Mucosa of stomach (tissue), 1 donor: Measurements from ENCODE around the gene TMEM63A.
A peak's percentile ranks its signal among the peaks of the same experiment; 100 is the strongest.

Experiments
- H3K27me3 ChIP-seq: one replicate; pipeline ENCODE4 v1.7.0; 2013; ENCODE audit warnings: mild to moderate bottlenecking, low read length; ENCODE audit not compliant: control insufficient read depth, insufficient read depth
- H3K36me3 ChIP-seq: one replicate; pipeline ENCODE4 v1.7.0; 2013; ENCODE audit warnings: low read length; ENCODE audit not compliant: control insufficient read depth, insufficient read depth
- H3K4me1 ChIP-seq: one replicate; pipeline ENCODE4 v1.7.0; 2013; ENCODE audit warnings: mild to moderate bottlenecking, low read length; ENCODE audit not compliant: control insufficient read depth, insufficient read depth
- H3K4me3 ChIP-seq: one replicate; pipeline ENCODE4 v1.7.0; 2013; ENCODE audit warnings: low read length
- H3K9ac ChIP-seq: one replicate; pipeline ENCODE4 v1.7.0; 2013; ENCODE audit warnings: mild to moderate bottlenecking, low read length, moderate library complexity
- H3K9me3 ChIP-seq: one replicate; pipeline ENCODE4 v1.7.0; 2013; ENCODE audit warnings: mild to moderate bottlenecking, low read length, moderate library complexity; ENCODE audit not compliant: control insufficient read depth
- donor health status: Pancreatic carcinoma.

TMEM63A gene

DNA sequence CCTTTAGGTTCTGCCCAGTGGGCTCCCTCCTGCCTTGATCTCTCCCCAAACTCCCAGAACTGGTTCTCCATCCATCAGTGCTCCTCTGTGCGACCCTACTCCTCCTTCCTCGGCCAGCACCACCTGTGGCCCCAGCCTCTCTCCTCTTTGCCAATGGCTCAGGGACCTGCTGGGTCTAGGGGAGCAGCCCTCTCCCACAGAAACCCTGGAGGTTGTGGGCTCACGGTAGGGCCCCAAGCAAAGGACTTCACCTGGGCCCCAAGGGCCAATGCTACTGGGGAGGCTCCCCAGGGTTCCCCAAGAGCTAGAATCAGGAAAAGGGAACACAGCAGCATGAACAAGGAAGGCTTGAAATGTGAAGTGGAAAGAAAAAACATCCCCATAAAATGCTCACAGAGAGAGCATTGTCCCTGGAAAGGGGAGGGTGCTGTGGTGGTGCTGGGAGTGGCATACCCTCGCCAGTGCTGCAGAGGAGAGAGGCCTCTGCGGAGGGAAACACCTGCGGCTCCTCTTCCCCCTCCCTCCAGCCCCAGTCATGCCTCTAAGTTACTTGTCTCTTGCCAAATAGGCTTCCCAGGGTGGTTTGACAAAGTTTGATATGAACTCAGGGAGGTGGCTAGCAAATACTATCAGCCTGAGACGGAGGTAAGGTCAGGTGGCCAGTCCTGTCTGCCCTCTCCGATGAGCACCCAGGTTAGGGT, 2.5 kb downstream of the TMEM63A start:
- H3K4me1 ChIP-seq: peaks cover 73% of the 10 kb centered on the region
- peak overlapping the region; percentile 96 for H3K9ac ChIP-seq

DNA sequence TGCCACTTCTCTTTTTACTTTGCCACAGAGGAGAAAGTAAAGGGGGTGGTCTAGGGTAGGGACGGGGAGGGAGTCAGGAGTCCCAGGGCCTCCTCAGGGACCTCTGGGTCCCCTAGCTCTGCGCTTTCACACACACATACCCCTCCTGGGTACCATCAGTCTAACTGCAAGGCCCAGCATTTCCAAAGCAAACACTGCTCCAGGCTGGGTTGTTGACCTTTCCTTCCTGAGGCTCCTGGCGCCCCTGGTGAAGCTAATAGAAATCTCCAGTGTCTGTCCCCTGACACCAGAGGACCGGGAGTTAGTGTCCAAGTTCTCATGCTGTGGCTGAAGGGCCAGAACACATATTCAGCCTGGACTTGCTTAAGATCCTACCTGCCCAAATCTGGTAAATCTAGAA, 3.9 kb downstream of the TMEM63A start:
- H3K4me3 ChIP-seq: no peak overlapping the region

More for the DNA sequence above, 2.5 kb downstream of the TMEM63A start:
- H3K4me3 ChIP-seq: peak overlapping the region; percentile 31
- H3K9me3 ChIP-seq: no peaks in the 10 kb centered on the region
- peaks cover 6% of the 10 kb centered on the region for H3K36me3 ChIP-seq
- H3K27me3 ChIP-seq: no peaks in the 10 kb centered on the region

DNA sequence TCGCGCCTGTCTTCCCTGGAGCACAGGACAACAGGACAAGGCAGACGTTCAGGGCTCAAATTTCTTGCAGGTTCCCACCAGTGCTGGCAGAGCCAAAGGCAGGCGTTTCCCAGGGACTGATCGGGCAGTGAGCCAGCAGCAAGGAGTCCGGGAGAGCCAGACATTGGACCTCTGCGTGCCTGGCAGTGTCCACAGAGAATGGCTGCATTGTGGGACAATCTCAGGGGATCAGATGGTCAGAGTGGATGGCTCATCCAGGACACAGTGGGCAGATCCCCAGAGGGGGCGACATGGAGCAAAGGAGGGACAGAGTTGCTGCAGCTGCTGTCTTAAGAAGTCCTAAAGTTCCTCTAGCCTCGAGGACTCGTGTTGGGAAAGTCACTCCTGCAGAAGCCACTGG, 4.6 kb downstream of the TMEM63A start:
- Histone ChIP-seq H3K9me3 (no peaks in the 10 kb centered on the region), H3K4me1 (peaks cover 88% of the 10 kb centered on the region), H3K36me3 (peaks cover 13% of the 10 kb centered on the region), H3K27me3 (no peaks in the 10 kb centered on the region), H3K4me3 (no peak overlapping the region), H3K9ac (peak overlapping the region; percentile 47)

More for the DNA sequence above, 3.9 kb downstream of the TMEM63A start:
- peaks cover 13% of the 10 kb centered on the region for H3K36me3 ChIP-seq
- H3K4me1 ChIP-seq: peaks cover 81% of the 10 kb centered on the region
- no peaks in the 10 kb centered on the region for H3K27me3 ChIP-seq
- peak overlapping the region; percentile 15 for H3K9ac ChIP-seq
- H3K9me3 ChIP-seq: no peaks in the 10 kb centered on the region

GRCh38 chr1:225876900-225877510, 5.2 kb downstream of the TMEM63A start:
- Histone ChIP-seq H3K36me3 (peaks cover 13% of the 10 kb centered on the region), H3K4me1 (peaks cover 93% of the 10 kb centered on the region), H3K9me3 (no peaks in the 10 kb centered on the region), H3K4me3 (no peak overlapping the region), H3K9ac (peak overlapping the region; percentile 47), H3K27me3 (no peaks in the 10 kb centered on the region)

DNA sequence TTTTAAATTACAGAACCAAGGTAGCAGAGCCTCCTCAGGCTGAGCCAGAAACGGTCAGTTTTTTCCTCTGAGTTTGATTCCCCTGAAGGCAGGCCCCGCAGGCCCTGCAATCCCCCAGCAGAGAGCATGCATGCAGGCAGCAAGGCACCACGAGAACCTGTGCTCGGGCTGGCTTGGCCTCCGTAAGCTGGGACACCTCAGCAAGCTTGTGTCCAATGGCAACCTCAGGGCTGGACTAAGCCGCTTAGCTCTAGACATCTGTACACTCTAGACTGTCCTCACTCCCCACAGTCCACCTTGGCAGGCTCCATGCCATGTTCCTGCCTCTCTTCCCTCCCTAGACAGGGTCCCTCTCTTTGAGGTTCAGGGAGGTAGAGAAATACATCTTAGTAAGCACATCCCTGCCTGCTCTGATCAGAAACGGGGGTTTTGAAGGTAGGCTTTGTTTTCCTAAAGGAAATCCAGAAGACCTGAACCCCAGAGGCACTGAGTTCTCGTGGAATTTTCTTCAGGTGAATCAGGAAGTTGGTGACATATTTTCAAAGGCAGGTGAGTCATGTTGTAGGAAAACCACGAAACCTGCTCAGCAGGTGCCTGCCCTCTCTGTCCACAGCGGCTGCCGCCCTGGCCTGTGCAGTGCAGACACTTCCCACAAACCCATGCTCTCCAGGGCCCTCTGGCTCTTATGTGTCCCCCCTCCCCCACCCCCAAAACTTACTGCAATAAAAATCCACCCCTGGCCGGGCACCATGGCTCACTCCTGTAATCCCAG, 7.0 kb downstream of the TMEM63A start:
- H3K4me1 ChIP-seq: peaks cover 92% of the 10 kb centered on the region
- no peaks in the 10 kb centered on the region for H3K27me3 ChIP-seq
- H3K9me3 ChIP-seq: no peaks in the 10 kb centered on the region
- H3K9ac ChIP-seq: peak overlapping the region; percentile 74
- H3K36me3 ChIP-seq: peaks cover 13% of the 10 kb centered on the region
- no peak overlapping the region for H3K4me3 ChIP-seq

DNA sequence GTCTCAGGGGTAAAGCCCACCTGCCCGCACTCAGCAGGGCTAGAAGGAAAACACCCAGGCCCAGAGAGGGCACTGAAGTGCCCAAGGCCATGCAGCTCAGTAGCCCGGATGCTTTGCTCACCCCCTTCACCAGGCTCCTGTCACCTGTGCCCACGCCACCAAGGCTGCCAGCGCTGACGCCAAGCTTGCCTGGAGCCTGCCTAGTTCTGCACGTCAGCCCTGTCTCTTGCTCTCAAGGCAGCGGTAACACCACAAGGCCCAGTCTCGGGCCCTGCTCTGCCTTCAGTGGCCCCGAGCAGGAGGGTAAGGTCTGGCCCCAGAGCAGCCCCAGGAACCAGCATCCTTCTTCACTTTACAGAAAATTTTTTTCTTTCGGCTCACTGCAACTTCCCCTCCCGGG, 7.7 kb downstream of the TMEM63A start:
- Histone ChIP-seq H3K4me3 (no peak overlapping the region), H3K9ac (peak overlapping the region; percentile 74), H3K36me3 (peaks cover 13% of the 10 kb centered on the region), H3K27me3 (no peaks in the 10 kb centered on the region), H3K4me1 (peaks cover 84% of the 10 kb centered on the region), H3K9me3 (no peaks in the 10 kb centered on the region)

- no peaks in the 10 kb centered on the region for H3K9me3 ChIP-seq
- H3K9ac ChIP-seq: no peak overlapping the region
- H3K4me3 ChIP-seq: no peak overlapping the region
- peaks cover 13% of the 10 kb centered on the region for H3K36me3 ChIP-seq
- H3K27me3 ChIP-seq: no peaks in the 10 kb centered on the region
- H3K4me1 ChIP-seq: peaks cover 73% of the 10 kb centered on the region
Measured at GRCh38 chr1:225873281-225873850, 8.8 kb downstream of the TMEM63A start.

GRCh38 chr1:225872075-225872430, 10.1 kb downstream of the TMEM63A start:
- Histone ChIP-seq H3K27me3 (no peaks in the 10 kb centered on the region), H3K4me1 (peaks cover 60% of the 10 kb centered on the region), H3K9me3 (no peaks in the 10 kb centered on the region), H3K9ac (peak overlapping the region; percentile 20), H3K4me3 (no peak overlapping the region), H3K36me3 (peaks cover 9% of the 10 kb centered on the region)

GRCh38 chr1:225871359-225872074, 10.7 kb downstream of the TMEM63A start:
- peaks cover 55% of the 10 kb centered on the region for H3K4me1 ChIP-seq
- peaks cover 11% of the 10 kb centered on the region for H3K36me3 ChIP-seq
- H3K27me3 ChIP-seq: no peaks in the 10 kb centered on the region
- H3K9me3 ChIP-seq: no peaks in the 10 kb centered on the region
- no peak overlapping the region for H3K4me3 ChIP-seq
- peak overlapping the region; percentile 20 for H3K9ac ChIP-seq

DNA sequence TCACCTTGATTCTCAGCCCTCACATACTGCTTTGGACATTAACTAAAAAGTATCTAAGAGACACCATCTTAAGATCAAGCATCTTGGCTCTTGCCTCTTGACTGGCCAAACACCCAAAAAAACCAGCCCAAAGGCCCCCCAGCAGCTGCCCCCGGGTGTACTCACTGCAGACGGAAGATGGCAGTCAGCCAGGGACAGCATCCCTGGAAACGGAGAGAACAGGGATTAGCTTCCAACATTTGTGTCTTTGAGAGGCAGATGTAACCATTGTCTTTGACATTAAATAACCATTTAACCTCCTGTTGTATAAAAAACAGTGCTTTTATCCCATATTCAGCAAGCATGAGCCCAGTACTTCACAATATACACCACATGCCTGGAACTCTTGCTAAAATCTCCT, 11.3 kb downstream of the TMEM63A start:
- H3K36me3 ChIP-seq: peaks cover 15% of the 10 kb centered on the region
- peaks cover 54% of the 10 kb centered on the region for H3K4me1 ChIP-seq
- no peak overlapping the region for H3K4me3 ChIP-seq
- no peaks in the 10 kb centered on the region for H3K9me3 ChIP-seq
- no peaks in the 10 kb centered on the region for H3K27me3 ChIP-seq
- H3K9ac ChIP-seq: no peak overlapping the region

DNA sequence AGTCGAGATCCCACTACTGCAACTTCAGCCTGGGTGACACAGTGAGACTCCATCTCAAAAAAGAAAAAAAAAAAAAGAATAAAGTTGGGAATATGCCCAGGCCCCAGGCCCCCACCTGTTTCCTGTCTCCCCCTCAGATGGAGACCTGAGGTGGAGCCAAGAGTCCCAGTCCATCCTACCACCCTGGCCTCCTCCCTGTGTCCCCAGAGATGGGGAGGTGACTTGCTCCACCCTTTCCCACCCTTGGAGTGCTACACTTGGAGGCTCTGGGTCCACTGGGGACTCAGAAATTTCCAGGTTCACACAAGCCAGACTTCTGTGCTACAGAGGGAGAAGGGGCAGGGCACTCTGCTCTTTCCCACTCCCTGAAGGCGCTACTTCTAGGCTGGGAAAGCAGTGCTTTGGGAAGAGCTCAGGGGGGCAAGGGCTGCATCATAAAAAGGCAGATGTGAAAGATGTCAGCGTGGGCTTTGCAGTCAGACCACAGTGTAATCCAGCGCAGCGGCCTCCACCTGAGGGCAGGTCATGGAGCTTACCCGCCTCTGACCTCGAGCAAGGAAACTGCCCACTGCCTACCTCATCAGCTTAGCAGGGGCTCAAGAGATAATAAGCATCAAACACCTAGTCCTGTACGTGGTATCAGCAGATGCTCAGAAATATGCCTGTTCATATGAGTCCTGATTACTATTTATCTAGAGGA, 13.4 kb downstream of the TMEM63A start:
- Histone ChIP-seq H3K4me1 (peaks cover 45% of the 10 kb centered on the region), H3K36me3 (peaks cover 17% of the 10 kb centered on the region), H3K27me3 (no peaks in the 10 kb centered on the region)

More for the DNA sequence above, 13.4 kb downstream of the TMEM63A start:
- no peak overlapping the region for H3K9ac ChIP-seq
- no peaks in the 10 kb centered on the region for H3K9me3 ChIP-seq
- no peak overlapping the region for H3K4me3 ChIP-seq
